Transverse colon (tissue), 4 donors: ENCODE data around the gene SIPA1L3. TPM values are rescaled to one million over a fixed set of nuclear protein-coding genes. Genes with fewer than 3 reads are reported as not detected.

Source experiments
- DNase-seq: peaks from one replicate; pipeline ENCODE4 v3.0.0-alpha.2; 2019
- H3K27ac ChIP-seq, 4 donors: fragments of 200-600 bp; sonication (generic); 2 replicates each; pipeline ENCODE4 v1.5.1; 2016 to 2018; ENCODE audit warnings: inconsistent platforms in 4 of 4
- H3K27me3 ChIP-seq: fragments of 200-600 bp; sonication (generic); 2 replicates; pipeline ENCODE4 v1.5.1; 2017; ENCODE audit warnings: inconsistent platforms
- H3K36me3 ChIP-seq, 4 donors: fragments of 200-600 bp; sonication (generic); 2 replicates each; pipeline ENCODE4 v1.5.1; 2017 to 2019; ENCODE audit warnings: inconsistent platforms in 4 of 4
- H3K4me1 ChIP-seq, 4 donors: fragments of 200-600 bp; sonication (generic); 2 replicates each; pipeline ENCODE4 v1.5.1; 2017 to 2020; ENCODE audit warnings: inconsistent platforms in 4 of 4
- H3K4me3 ChIP-seq, 4 donors: fragments of 200-600 bp; sonication (generic); 1 replicate in 1 of 4; 2 replicates in 3 of 4; pipeline versions ENCODE4 v1.5.1 to v1.6.1; 2017 to 2019; ENCODE audit warnings: inconsistent platforms in 4 of 4
- H3K9me3 ChIP-seq, 2 donors: fragments of 200-600 bp; sonication (generic); 2 replicates each; pipeline ENCODE4 v1.5.1; 2017 to 2019; ENCODE audit warnings: inconsistent platforms in 2 of 2
- CTCF ChIP-seq, 5 experiments: fragments of 200-600 bp in 3 of 5; fragments of 450-650 bp in 2 of 5; sonication (generic) in 3 of 5; IDR thresholded peaks; 1 replicate in 2 of 5; 2 replicates in 3 of 5; pipeline ENCODE4 v1.5.1; 2016 to 2017; ENCODE audit warnings: antibody characterized with exemption in 5 of 5, inconsistent platforms in 3 of 5, mild to moderate bottlenecking in 2 of 5, moderate library complexity in 1 of 5
- EP300 ChIP-seq: sonication (generic); formaldehyde crosslinking; IDR thresholded peaks from one replicate; pipeline ENCODE4 v1.6.1; 2017; ENCODE audit warnings: antibody characterized with exemption, low read depth
- POLR2A ChIP-seq: fragments of 450-650 bp; IDR thresholded peaks from one replicate; pipeline ENCODE4 v1.6.1; 2016; ENCODE audit warnings: antibody characterized with exemption, mild to moderate bottlenecking, moderate library complexity
- POLR2AphosphoS5 ChIP-seq, 3 donors: sonication (generic); formaldehyde crosslinking; IDR thresholded peaks; one replicate each; pipeline ENCODE4 v1.6.1; 2016; ENCODE audit warnings: antibody characterized with exemption in 3 of 3
- WGBS, 2 donors: methylation state at CpG; one replicate each; pipeline ENCODE4 v1.1.5; 2018; ENCODE audit warnings: low coverage in 1 of 2; 5-methylcytosine and 5-hydroxymethylcytosine counted together
- in situ Hi-C, 4 donors: fragments of 200-750 bp; cut with MboI; loops; one replicate each; pipeline versions ENCODE4 v1.15.0 to v1.15.1; 2017; ENCODE audit warnings: low sequenced_read_pairs in 3 of 4, low pct_ligation_motif_present in 1 of 4, low pct_unique_long_range_greater_than_20kb in 1 of 4
- intact Hi-C: fragments of 100-400 bp; cut with DNase I; formaldehyde crosslinking; loops from one replicate; pipeline ENCODE4 v1.15.1; 2023; ENCODE audit warnings: low total_unique reads
- total RNA-seq, 4 donors: library from RNA; depleted of rRNA; stranded (reverse); fragments of >200 nt; gene quantifications; one replicate each; pipeline ENCODE4 v1.1.0, GENCODE V29; 2016

SIPA1L3 gene
- total RNA-seq, 4 donors from 2014 or later, result 191 to 284 (median 231) TPM

- H3K4me1 ChIP-seq, result peaks cover 0 to 73% (median 49%) of the 10 kb centered on the region in 4 donors
- no peak overlapping the region for H3K4me3 ChIP-seq
- peak overlapping the region in 3 of 4 donors; percentile 82 to 91 (median 88) for H3K27ac ChIP-seq
- intact Hi-C loops (no loop called here), in situ Hi-C loops (no loop called here)
- H3K9me3 ChIP-seq, result no peaks in the 10 kb centered on the region
- no peak for DNase-seq
- H3K36me3 ChIP-seq, result no peaks in the 10 kb centered on the region
- no peaks in the 10 kb centered on the region for H3K27me3 ChIP-seq
- WGBS, 2 donors, result 85 to 92% methylated on average over 4 to 5 of the region's 5 CpGs
- TF ChIP-seq EP300 (no peak), POLR2A (no peak), POLR2AphosphoS5 (IDR thresholded peaks at IDR 0.05) (no peak), CTCF (IDR thresholded peaks at IDR 0.05) (no peak)
These were observed 23.4 kb downstream of the SIPA1L3 start for GRCh38 chr19:37930416-37930815.

GRCh38 chr19:37931881-37932655 is 25.1 kb downstream of the SIPA1L3 start:
- Histone ChIP-seq H3K4me1 (peaks cover 6 to 80% (median 55%) of the 10 kb centered on the region in 4 donors), H3K4me3 (peak overlapping the region in 3 of 4 donors; percentile 23 to 50 (median 24)), H3K36me3 (no peaks in the 10 kb centered on the region), H3K9me3 (no peaks in the 10 kb centered on the region), H3K27me3 (no peaks in the 10 kb centered on the region), H3K27ac (peak overlapping the region; percentile 82 to 91 (median 86))
- in situ Hi-C loops, result no loop called here
- peak; percentile 89 for DNase-seq
- whole genome bisulfite sequencing, 2 donors, result 27 to 31% methylated on average over 14 to 24 of the region's 30 CpGs
- intact Hi-C loops, result no loop called here
- TF ChIP-seq EP300 (no peak), POLR2A (peak; percentile 68), CTCF (IDR thresholded peaks at IDR 0.05) (no peak), POLR2AphosphoS5 (IDR thresholded peaks at IDR 0.05) (peak in 2 of 3 donors; percentile 68 to 79)

GRCh38 chr19:37932985-37933936 is 26.3 kb downstream of the SIPA1L3 start:
- Histone ChIP-seq H3K27ac (peak overlapping the region; percentile 82 to 91 (median 86)), H3K4me3 (peak overlapping the region in 3 of 4 donors; percentile 23 to 50 (median 24)), H3K9me3 (no peaks in the 10 kb centered on the region), H3K36me3 (no peaks in the 10 kb centered on the region), H3K27me3 (no peaks in the 10 kb centered on the region), H3K4me1 (peaks cover 12 to 88% (median 54%) of the 10 kb centered on the region in 4 donors)
- in situ Hi-C loops (no loop called here), intact Hi-C loops (no loop called here)
- 47 to 50% methylated on average over 4 to 12 of the region's 12 CpGs for WGBS, 2 donors
- TF ChIP-seq CTCF (IDR thresholded peaks at IDR 0.05) (no peak), POLR2A (no peak), POLR2AphosphoS5 (IDR thresholded peaks at IDR 0.05) (peak in 1 of 3 donors; percentile 24), EP300 (no peak)
- peak; percentile 75 for DNase-seq

GRCh38 chr19:37933937-37934358 is 26.9 kb downstream of the SIPA1L3 start:
- DNase-seq, result no peak
- H3K4me1 ChIP-seq, result peaks cover 13 to 88% (median 49%) of the 10 kb centered on the region in 4 donors

More at GRCh38 chr19:37933937-37934358, 26.9 kb downstream of the SIPA1L3 start:
- Histone ChIP-seq H3K27ac (peak overlapping the region; percentile 82 to 91 (median 86)), H3K36me3 (no peaks in the 10 kb centered on the region), H3K4me3 (peak overlapping the region in 1 of 4 donors; percentile 50), H3K9me3 (no peaks in the 10 kb centered on the region), H3K27me3 (no peaks in the 10 kb centered on the region)
- TF ChIP-seq CTCF (IDR thresholded peaks at IDR 0.05) (no peak), EP300 (no peak), POLR2A (no peak), POLR2AphosphoS5 (IDR thresholded peaks at IDR 0.05) (no peak)
- intact Hi-C loops, result no loop called here
- in situ Hi-C loops, result no loop called here
- WGBS, 2 donors, result 70% methylated on average over 9 of the region's 9 CpGs; no CpG with 5 or more reads in 1 of the 2 donors
